HepG2 (cell line): ENCODE measurements around the gene COQ8B. TPM values are rescaled to one million over a fixed set of nuclear protein-coding genes. Genes with fewer than 3 reads are reported as not detected.
A peak's percentile ranks its signal among the peaks of the same experiment; 100 is the strongest.

Experiments used
- ARNTL ChIP-seq: sonication (generic); formaldehyde crosslinking; IDR thresholded peaks from 2 replicates; pipeline ENCODE4 v1.4.0; 2020; ENCODE audit warnings: mild to moderate bottlenecking, missing genetic modification reagents
- CBX2 ChIP-seq, 2 experiments: fragments of 200-600 bp in 1 of 2; sonication (generic); formaldehyde crosslinking in 1 of 2; IDR thresholded peaks; 2 replicates each; pipeline versions ENCODE4 v1.7.0 to v1.8.1; 2018 to 2022; ENCODE audit warnings: low read depth in 2 of 2, low read length in 1 of 2, mild to moderate bottlenecking in 1 of 2, missing genetic modification reagents in 1 of 2
- CCDC6 ChIP-seq: sonication (generic); formaldehyde crosslinking; IDR thresholded peaks from 2 replicates; pipeline ENCODE4 v1.8.1; 2022; ENCODE audit warnings: mild to moderate bottlenecking, missing genetic modification reagents, moderate library complexity
- ETV5 ChIP-seq: IDR thresholded peaks from 2 replicates; pipeline ENCODE4 v1.6.1; 2018; ENCODE audit warnings: missing biosample characterization, missing genetic modification reagents, inconsistent platforms, borderline replicate concordance
- GTF2F1 ChIP-seq: fragments of 150-350 bp; IDR thresholded peaks from 2 replicates; pipeline ENCODE4 v1.6.1; 2014; ENCODE audit warnings: low read length
- MATR3 ChIP-seq: sonication (generic); formaldehyde crosslinking; IDR thresholded peaks from 2 replicates; pipeline ENCODE4 v1.4.0; 2020; ENCODE audit warnings: missing genetic modification reagents
- MAZ ChIP-seq, 2 experiments: sonication (generic) in 1 of 2; formaldehyde crosslinking in 1 of 2; IDR thresholded peaks; 2 replicates each; pipeline versions ENCODE4 v1.5.0 to v1.6.1; 2012 to 2020; ENCODE audit warnings: low read depth in 2 of 2, mild to moderate bottlenecking in 2 of 2, borderline replicate concordance in 1 of 2, improper control_type of control experiment in 1 of 2, low read length in 1 of 2, missing genetic modification reagents in 1 of 2, moderate library complexity in 1 of 2
- MBNL3 ChIP-seq: fragments of 250-450 bp; sonication (Bioruptor Pico); conservative IDR thresholded peaks from 2 replicates; pipeline ENCODE4 v1.8.0; 2022; ENCODE audit warnings: mild to moderate bottlenecking, inconsistent platforms
- RFXANK ChIP-seq: IDR thresholded peaks from 2 replicates; pipeline ENCODE4 v1.6.1; 2016
- SALL2 ChIP-seq: sonication (generic); formaldehyde crosslinking; IDR thresholded peaks from 2 replicates; pipeline ENCODE4 v1.8.1; 2023; ENCODE audit warnings: mild to moderate bottlenecking, missing genetic modification reagents, inconsistent platforms
- SAP130 ChIP-seq: IDR thresholded peaks from 2 replicates; pipeline ENCODE4 v1.6.1; 2016; ENCODE audit warnings: low read depth
- SRY ChIP-seq: sonication (generic); formaldehyde crosslinking; IDR thresholded peaks from 2 replicates; pipeline ENCODE4 v1.8.0; 2022; ENCODE audit warnings: mild to moderate bottlenecking, missing genetic modification reagents
- THAP11 ChIP-seq: IDR thresholded peaks from 2 replicates; pipeline ENCODE4 v1.6.1; 2016; ENCODE audit warnings: missing biosample characterization, missing genetic modification reagents
- ZFP62 ChIP-seq: sonication (generic); formaldehyde crosslinking; IDR thresholded peaks from 2 replicates; pipeline ENCODE4 v1.4.0; 2020; ENCODE audit warnings: missing genetic modification reagents
- ZNF225 ChIP-seq: sonication (generic); formaldehyde crosslinking; IDR thresholded peaks from 2 replicates; pipeline ENCODE4 v1.4.0; 2020; ENCODE audit warnings: mild to moderate bottlenecking, missing genetic modification reagents
- ZNF549 ChIP-seq: sonication (generic); formaldehyde crosslinking; IDR thresholded peaks from 2 replicates; pipeline ENCODE4 v1.5.0; 2020; ENCODE audit warnings: missing genetic modification reagents
- ZNF710 ChIP-seq: sonication (generic); formaldehyde crosslinking; IDR thresholded peaks from 2 replicates; pipeline ENCODE4 v1.5.0; 2020; ENCODE audit warnings: mild to moderate bottlenecking, missing genetic modification reagents, borderline replicate concordance
- ZNF784 ChIP-seq: sonication (generic); formaldehyde crosslinking; IDR thresholded peaks from 2 replicates; pipeline ENCODE4 v1.5.1; 2020; ENCODE audit warnings: missing genetic modification reagents, mild to moderate bottlenecking, borderline replicate concordance
- polyA plus RNA-seq, 8 experiments: library from polyadenylated mRNA; depleted of rRNA in 3 of 8; stranded (reverse) in 7 of 8; unstranded in 1 of 8; fragments of >200 nt; fragmentation: Illumina TruSeq in 4 of 8; extraction: Trizol in 4 of 8; gene quantifications; 2 replicates each; pipeline versions ENCODE4 v1.2.1 to v1.2.3, GENCODE V29; 2011 to 2016; ENCODE audit warnings: low read depth in 4 of 8, missing spikeins in 1 of 8, mixed read lengths in 1 of 8; ENCODE audit not compliant: insufficient read depth in 1 of 8
- total RNA-seq, 5 experiments: library from RNA; depleted of rRNA; stranded (reverse); fragments of >200 nt; fragmentation: Illumina TruSeq; extraction: Trizol; gene quantifications; 2 replicates each; pipeline ENCODE4 v1.2.3, GENCODE V29; 2016; ENCODE audit warnings: low read depth in 1 of 5
- TF ChIP-seq, protein P1 (sequence below): sonication (generic); formaldehyde crosslinking; IDR thresholded peaks from 2 replicates; pipeline ENCODE4; 2020; ENCODE audit warnings: missing genetic modification reagents, mild to moderate bottlenecking, borderline replicate concordance
- TF ChIP-seq, protein P2 (sequence below): IDR thresholded peaks from 2 replicates; pipeline ENCODE4 v1.6.1; 2018; ENCODE audit warnings: missing genetic modification reagents
- TF ChIP-seq, protein P3 (sequence below): sonication (generic); formaldehyde crosslinking; IDR thresholded peaks from 2 replicates; pipeline ENCODE4 v1.8.1; 2022; ENCODE audit warnings: mild to moderate bottlenecking, missing genetic modification reagents

Gene COQ8B
- total and polyA plus RNA-seq, 2 of the 13 experiments (the other 11 are each of a cell fraction or from before 2014, with no cell fraction given): 12.3 to 17.2 TPM

DNA sequence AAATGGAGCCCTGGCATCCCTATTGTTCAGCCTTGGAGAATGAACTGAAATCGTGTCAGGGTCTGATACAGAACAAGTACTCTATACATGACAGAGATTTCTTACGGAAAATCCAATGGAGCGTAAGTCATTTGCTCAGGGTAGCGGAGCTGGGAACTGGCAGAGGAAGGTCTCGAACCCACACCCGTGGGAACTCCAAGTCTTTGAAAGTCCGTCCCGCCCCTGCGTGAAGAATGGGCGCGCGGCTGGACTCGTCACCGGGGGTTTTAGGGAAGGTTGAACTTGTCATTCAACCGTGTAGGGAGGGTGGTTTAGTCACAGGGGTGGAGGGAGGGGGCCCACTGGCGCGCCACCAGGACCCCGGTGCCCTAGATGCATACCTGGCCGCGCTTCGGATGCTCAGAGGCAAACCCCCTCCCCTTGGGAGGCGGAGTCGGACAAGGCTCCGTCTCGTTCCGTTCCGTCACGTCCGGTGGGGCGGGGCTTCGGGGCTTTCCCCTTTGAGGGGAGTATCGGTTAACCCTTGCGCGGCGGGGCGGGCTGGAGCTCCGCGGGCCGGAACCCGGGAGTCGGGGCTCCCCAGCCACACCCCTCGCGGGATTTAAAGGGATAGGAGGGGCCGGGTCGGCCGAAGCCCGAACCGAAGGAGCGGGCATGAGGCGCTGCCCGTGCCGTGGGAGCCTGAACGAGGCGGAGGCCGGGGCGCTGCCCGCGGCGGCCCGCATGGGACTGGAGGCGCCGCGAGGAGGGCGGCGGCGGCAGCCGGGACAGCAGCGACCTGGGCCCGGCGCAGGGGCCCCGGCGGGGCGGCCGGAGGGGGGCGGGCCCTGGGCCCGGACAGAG, at the start of gene COQ8B, which contains the start of gene ITPKC (continued):
- peak; percentile 63; the same call in 1 of the 2 replicates for TF ChIP-seq ZNF710 (CRISPR knock-in tag)
- no peak for TF ChIP-seq SRY
- TF ChIP-seq ZNF225 (CRISPR knock-in tag): no peak
- no peak for TF ChIP-seq ZNF784 (CRISPR knock-in tag)
- TF ChIP-seq CCDC6 (CRISPR knock-in tag): 0 out of 2 replicates have a peak, but pooled peaks have one; percentile 40
- TF ChIP-seq, protein P1, sequence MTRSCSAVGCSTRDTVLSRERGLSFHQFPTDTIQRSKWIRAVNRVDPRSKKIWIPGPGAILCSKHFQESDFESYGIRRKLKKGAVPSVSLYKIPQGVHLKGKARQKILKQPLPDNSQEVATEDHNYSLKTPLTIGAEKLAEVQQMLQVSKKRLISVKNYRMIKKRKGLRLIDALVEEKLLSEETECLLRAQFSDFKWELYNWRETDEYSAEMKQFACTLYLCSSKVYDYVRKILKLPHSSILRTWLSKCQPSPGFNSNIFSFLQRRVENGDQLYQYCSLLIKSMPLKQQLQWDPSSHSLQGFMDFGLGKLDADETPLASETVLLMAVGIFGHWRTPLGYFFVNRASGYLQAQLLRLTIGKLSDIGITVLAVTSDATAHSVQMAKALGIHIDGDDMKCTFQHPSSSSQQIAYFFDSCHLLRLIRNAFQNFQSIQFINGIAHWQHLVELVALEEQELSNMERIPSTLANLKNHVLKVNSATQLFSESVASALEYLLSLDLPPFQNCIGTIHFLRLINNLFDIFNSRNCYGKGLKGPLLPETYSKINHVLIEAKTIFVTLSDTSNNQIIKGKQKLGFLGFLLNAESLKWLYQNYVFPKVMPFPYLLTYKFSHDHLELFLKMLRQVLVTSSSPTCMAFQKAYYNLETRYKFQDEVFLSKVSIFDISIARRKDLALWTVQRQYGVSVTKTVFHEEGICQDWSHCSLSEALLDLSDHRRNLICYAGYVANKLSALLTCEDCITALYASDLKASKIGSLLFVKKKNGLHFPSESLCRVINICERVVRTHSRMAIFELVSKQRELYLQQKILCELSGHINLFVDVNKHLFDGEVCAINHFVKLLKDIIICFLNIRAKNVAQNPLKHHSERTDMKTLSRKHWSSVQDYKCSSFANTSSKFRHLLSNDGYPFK (CRISPR knock-in tag): no peak
- TF ChIP-seq RFXANK (CRISPR knock-in tag): no peak
- TF ChIP-seq, protein P2, sequence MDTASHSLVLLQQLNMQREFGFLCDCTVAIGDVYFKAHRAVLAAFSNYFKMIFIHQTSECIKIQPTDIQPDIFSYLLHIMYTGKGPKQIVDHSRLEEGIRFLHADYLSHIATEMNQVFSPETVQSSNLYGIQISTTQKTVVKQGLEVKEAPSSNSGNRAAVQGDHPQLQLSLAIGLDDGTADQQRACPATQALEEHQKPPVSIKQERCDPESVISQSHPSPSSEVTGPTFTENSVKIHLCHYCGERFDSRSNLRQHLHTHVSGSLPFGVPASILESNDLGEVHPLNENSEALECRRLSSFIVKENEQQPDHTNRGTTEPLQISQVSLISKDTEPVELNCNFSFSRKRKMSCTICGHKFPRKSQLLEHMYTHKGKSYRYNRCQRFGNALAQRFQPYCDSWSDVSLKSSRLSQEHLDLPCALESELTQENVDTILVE: peak; percentile 81
- no peak for TF ChIP-seq ARNTL (CRISPR knock-in tag)
- peak; percentile 85 for TF ChIP-seq ETV5 (CRISPR knock-in tag)
- TF ChIP-seq MBNL3: no peak
- no peak for TF ChIP-seq MATR3
- peak; percentile 88 for TF ChIP-seq THAP11
- TF ChIP-seq, protein P3, sequence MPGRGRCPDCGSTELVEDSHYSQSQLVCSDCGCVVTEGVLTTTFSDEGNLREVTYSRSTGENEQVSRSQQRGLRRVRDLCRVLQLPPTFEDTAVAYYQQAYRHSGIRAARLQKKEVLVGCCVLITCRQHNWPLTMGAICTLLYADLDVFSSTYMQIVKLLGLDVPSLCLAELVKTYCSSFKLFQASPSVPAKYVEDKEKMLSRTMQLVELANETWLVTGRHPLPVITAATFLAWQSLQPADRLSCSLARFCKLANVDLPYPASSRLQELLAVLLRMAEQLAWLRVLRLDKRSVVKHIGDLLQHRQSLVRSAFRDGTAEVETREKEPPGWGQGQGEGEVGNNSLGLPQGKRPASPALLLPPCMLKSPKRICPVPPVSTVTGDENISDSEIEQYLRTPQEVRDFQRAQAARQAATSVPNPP: no peak
- no peak for TF ChIP-seq CBX2 (IDR thresholded peaks at IDR 0.05; ENCODE audit: low read depth, low read length)
- TF ChIP-seq CBX2 (CRISPR knock-in tag; IDR thresholded peaks at IDR 0.05; ENCODE audit: low read depth): no peak
- peak; percentile 98 for TF ChIP-seq MAZ (IDR thresholded peaks at IDR 0.05; ENCODE audit: borderline replicate concordance, low read depth, low read length)
- TF ChIP-seq MAZ (CRISPR knock-in tag; IDR thresholded peaks at IDR 0.05; ENCODE audit: low read depth): peak; percentile 57; the same call in 1 of the 2 replicates
- no peak for TF ChIP-seq ZNF549 (CRISPR knock-in tag)
- peak; percentile 82 for TF ChIP-seq SAP130
- TF ChIP-seq GTF2F1: no peak
- TF ChIP-seq SALL2: peak; percentile 71; the same call in 1 of the 2 replicates
- TF ChIP-seq ZFP62 (CRISPR knock-in tag): no peak
